K562 (cell line): ENCODE data around the gene MLLT11. TPM values are rescaled to one million over a fixed set of nuclear protein-coding genes. Genes with fewer than 3 reads are reported as not detected.

Source experiments
- GABPB2 ChIP-seq: fragments of 250-450 bp; sonication (Bioruptor Pico); conservative IDR thresholded peaks from 2 replicates; pipeline ENCODE4 v1.5.1; 2021; ENCODE audit warnings: mild to moderate bottlenecking
- NR2C2 ChIP-seq, 2 experiments: fragments of 200-800 bp in 1 of 2; sonication (Bioruptor generic) in 1 of 2; sonication (generic) in 1 of 2; formaldehyde crosslinking in 1 of 2; IDR thresholded peaks; 2 replicates each; pipeline versions ENCODE4 v1.6.1 to v1.8.0; 2016 to 2022; ENCODE audit warnings: mild to moderate bottlenecking in 1 of 2, missing compliant biosample characterization in 1 of 2, missing genetic modification characterization in 1 of 2, missing genetic modification reagents in 1 of 2
- RFX1 ChIP-seq: fragments of 450-650 bp; IDR thresholded peaks from 2 replicates; pipeline ENCODE4 v1.6.1; 2016; ENCODE audit warnings: mild to moderate bottlenecking, moderate library complexity
- SMAD1 ChIP-seq: fragments of 150-350 bp; IDR thresholded peaks from 2 replicates; pipeline ENCODE4 v1.6.1; 2014; ENCODE audit warnings: low read length, low read depth; ENCODE audit not compliant: partially characterized antibody
- SMAD4 ChIP-seq: fragments of 250-450 bp; sonication (Bioruptor Pico); conservative IDR thresholded peaks from 2 replicates; pipeline ENCODE4 v1.8.0; 2021; ENCODE audit warnings: inconsistent platforms, mild to moderate bottlenecking, moderate library complexity
- TAF7 ChIP-seq: fragments of 450-650 bp; IDR thresholded peaks from 2 replicates; pipeline ENCODE4 v1.6.1; 2016; ENCODE audit warnings: missing genetic modification characterization, missing compliant biosample characterization
- TCF3 ChIP-seq: sonication (generic); formaldehyde crosslinking; IDR thresholded peaks from 2 replicates; pipeline ENCODE4 v1.4.0; 2020; ENCODE audit warnings: mild to moderate bottlenecking, missing genetic modification reagents
- VEZF1 ChIP-seq: fragments of 200-800 bp; sonication (Bioruptor generic); IDR thresholded peaks from 2 replicates; pipeline ENCODE4 v1.6.1; 2017; ENCODE audit warnings: missing genetic modification characterization, missing compliant biosample characterization
- XRCC3 ChIP-seq: fragments of 450-650 bp; IDR thresholded peaks from 2 replicates; pipeline ENCODE4 v1.6.1; 2017; ENCODE audit warnings: mild to moderate bottlenecking, moderate library complexity
- ZNF311 ChIP-seq: fragments of 250-450 bp; sonication (Bioruptor Pico); IDR thresholded peaks from 2 replicates; pipeline ENCODE4 v1.4.0; 2020; ENCODE audit warnings: mild to moderate bottlenecking, moderate library complexity
- ZNF586 ChIP-seq: fragments of 450-650 bp; formaldehyde crosslinking; conservative IDR thresholded peaks from 2 replicates; pipeline ENCODE4 v1.4.0; 2020; ENCODE audit warnings: mild to moderate bottlenecking, moderate library complexity
- polyA plus RNA-seq, 8 experiments: library from polyadenylated mRNA; depleted of rRNA in 4 of 8; stranded (reverse) in 5 of 8; unstranded in 3 of 8; fragments of >200 nt; fragmentation: Nextera tagmentation in 2 of 8; fragmentation: Illumina TruSeq in 1 of 8; extraction: Ambion mirVana in 2 of 8; extraction: Trizol in 1 of 8; gene quantifications; 2 replicates each; pipeline versions ENCODE4 v1.2.1 to v1.2.3, GENCODE V29; 2011 to 2014; ENCODE audit warnings: inconsistent platforms in 1 of 8, missing spikeins in 1 of 8
- total RNA-seq, 7 experiments: library from RNA; depleted of rRNA in 6 of 7; stranded (reverse); fragments of >200 nt in 6 of 7; fragmentation: Illumina TruSeq in 2 of 7; extraction: Trizol in 2 of 7; gene quantifications; 2 replicates each; pipeline versions ENCODE4 v1.2.1 to v1.2.3, GENCODE V29; 2011 to 2021; ENCODE audit warnings: low replicate concordance in 1 of 7
- TF ChIP-seq, protein P1 (sequence below): fragments of 450-650 bp; IDR thresholded peaks from 2 replicates; pipeline ENCODE4 v1.6.1; 2016; ENCODE audit warnings: mild to moderate bottlenecking, moderate library complexity
- TF ChIP-seq, protein P2 (sequence below): fragments of 250-450 bp; sonication (Bioruptor Pico); IDR thresholded peaks from 2 replicates; pipeline ENCODE4 v1.8.0; 2022; ENCODE audit warnings: inconsistent platforms, mild to moderate bottlenecking, moderate library complexity, borderline replicate concordance

MLLT11 gene
- total and polyA plus RNA-seq, 9 of the 15 experiments (the other 6 are each of a cell fraction or from before 2014, with no cell fraction given), result 12.1 to 91.0 (median 22.0) TPM

DNA sequence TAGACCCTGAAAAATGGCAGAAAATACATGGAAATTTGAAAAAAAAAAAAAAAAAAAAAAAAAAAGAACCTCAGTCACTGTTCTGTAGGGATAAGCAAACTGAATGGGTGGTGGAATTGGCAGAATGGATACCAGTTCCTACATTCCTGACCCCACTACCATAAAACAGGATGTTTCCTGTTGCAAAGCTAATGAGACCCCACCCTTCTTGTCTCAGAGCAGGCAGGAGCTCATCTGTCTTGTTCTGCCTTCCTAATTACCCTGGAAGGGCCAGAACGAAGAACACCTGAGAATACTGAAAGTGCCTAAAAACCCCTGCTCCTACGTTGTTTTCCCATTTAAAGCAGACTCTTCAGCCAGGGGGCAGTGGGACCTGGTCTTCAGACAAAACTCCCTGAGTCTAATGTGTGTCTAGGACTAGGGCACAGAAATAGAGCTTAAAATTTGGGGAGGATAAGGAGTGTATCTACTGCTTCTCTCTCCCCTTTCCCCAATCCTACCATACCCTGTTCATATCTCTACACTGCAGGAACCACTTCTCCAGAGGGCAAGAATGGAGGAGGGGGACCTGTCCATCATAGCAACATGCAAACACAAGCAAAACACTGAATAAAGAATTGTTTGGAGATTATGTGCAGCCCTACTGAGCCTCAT, 8.7 kb upstream of the MLLT11 start (continued):
- TF ChIP-seq ZNF586 (no peak), NR2C2 (CRISPR knock-in tag; IDR thresholded peaks at IDR 0.05) (no peak), NR2C2 (tag; IDR thresholded peaks at IDR 0.05) (no peak), RFX1 (0 out of 2 replicates have a peak, but pooled peaks have one; percentile 11), TCF3 (peak; percentile 64), ZNF311 (no peak), XRCC3 (no peak), SMAD1 (no peak), VEZF1 (CRISPR knock-in tag) (0 out of 2 replicates have a peak, but pooled peaks have one; percentile 7), GABPB2 (CRISPR knock-in tag) (no peak), TAF7 (tag) (no peak), SMAD4 (CRISPR knock-in tag) (no peak)
- TF ChIP-seq, protein P1, sequence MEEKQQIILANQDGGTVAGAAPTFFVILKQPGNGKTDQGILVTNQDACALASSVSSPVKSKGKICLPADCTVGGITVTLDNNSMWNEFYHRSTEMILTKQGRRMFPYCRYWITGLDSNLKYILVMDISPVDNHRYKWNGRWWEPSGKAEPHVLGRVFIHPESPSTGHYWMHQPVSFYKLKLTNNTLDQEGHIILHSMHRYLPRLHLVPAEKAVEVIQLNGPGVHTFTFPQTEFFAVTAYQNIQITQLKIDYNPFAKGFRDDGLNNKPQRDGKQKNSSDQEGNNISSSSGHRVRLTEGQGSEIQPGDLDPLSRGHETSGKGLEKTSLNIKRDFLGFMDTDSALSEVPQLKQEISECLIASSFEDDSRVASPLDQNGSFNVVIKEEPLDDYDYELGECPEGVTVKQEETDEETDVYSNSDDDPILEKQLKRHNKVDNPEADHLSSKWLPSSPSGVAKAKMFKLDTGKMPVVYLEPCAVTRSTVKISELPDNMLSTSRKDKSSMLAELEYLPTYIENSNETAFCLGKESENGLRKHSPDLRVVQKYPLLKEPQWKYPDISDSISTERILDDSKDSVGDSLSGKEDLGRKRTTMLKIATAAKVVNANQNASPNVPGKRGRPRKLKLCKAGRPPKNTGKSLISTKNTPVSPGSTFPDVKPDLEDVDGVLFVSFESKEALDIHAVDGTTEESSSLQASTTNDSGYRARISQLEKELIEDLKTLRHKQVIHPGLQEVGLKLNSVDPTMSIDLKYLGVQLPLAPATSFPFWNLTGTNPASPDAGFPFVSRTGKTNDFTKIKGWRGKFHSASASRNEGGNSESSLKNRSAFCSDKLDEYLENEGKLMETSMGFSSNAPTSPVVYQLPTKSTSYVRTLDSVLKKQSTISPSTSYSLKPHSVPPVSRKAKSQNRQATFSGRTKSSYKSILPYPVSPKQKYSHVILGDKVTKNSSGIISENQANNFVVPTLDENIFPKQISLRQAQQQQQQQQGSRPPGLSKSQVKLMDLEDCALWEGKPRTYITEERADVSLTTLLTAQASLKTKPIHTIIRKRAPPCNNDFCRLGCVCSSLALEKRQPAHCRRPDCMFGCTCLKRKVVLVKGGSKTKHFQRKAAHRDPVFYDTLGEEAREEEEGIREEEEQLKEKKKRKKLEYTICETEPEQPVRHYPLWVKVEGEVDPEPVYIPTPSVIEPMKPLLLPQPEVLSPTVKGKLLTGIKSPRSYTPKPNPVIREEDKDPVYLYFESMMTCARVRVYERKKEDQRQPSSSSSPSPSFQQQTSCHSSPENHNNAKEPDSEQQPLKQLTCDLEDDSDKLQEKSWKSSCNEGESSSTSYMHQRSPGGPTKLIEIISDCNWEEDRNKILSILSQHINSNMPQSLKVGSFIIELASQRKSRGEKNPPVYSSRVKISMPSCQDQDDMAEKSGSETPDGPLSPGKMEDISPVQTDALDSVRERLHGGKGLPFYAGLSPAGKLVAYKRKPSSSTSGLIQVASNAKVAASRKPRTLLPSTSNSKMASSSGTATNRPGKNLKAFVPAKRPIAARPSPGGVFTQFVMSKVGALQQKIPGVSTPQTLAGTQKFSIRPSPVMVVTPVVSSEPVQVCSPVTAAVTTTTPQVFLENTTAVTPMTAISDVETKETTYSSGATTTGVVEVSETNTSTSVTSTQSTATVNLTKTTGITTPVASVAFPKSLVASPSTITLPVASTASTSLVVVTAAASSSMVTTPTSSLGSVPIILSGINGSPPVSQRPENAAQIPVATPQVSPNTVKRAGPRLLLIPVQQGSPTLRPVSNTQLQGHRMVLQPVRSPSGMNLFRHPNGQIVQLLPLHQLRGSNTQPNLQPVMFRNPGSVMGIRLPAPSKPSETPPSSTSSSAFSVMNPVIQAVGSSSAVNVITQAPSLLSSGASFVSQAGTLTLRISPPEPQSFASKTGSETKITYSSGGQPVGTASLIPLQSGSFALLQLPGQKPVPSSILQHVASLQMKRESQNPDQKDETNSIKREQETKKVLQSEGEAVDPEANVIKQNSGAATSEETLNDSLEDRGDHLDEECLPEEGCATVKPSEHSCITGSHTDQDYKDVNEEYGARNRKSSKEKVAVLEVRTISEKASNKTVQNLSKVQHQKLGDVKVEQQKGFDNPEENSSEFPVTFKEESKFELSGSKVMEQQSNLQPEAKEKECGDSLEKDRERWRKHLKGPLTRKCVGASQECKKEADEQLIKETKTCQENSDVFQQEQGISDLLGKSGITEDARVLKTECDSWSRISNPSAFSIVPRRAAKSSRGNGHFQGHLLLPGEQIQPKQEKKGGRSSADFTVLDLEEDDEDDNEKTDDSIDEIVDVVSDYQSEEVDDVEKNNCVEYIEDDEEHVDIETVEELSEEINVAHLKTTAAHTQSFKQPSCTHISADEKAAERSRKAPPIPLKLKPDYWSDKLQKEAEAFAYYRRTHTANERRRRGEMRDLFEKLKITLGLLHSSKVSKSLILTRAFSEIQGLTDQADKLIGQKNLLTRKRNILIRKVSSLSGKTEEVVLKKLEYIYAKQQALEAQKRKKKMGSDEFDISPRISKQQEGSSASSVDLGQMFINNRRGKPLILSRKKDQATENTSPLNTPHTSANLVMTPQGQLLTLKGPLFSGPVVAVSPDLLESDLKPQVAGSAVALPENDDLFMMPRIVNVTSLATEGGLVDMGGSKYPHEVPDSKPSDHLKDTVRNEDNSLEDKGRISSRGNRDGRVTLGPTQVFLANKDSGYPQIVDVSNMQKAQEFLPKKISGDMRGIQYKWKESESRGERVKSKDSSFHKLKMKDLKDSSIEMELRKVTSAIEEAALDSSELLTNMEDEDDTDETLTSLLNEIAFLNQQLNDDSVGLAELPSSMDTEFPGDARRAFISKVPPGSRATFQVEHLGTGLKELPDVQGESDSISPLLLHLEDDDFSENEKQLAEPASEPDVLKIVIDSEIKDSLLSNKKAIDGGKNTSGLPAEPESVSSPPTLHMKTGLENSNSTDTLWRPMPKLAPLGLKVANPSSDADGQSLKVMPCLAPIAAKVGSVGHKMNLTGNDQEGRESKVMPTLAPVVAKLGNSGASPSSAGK, result no peak
- TF ChIP-seq, protein P2, sequence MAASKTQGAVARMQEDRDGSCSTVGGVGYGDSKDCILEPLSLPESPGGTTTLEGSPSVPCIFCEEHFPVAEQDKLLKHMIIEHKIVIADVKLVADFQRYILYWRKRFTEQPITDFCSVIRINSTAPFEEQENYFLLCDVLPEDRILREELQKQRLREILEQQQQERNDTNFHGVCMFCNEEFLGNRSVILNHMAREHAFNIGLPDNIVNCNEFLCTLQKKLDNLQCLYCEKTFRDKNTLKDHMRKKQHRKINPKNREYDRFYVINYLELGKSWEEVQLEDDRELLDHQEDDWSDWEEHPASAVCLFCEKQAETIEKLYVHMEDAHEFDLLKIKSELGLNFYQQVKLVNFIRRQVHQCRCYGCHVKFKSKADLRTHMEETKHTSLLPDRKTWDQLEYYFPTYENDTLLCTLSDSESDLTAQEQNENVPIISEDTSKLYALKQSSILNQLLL (CRISPR knock-in tag), result no peak
